ENCODE measurements around the gene UGT1A5.

Gene UGT1A5

GRCh38 chr2:233821196-233821595 is 108.5 kb downstream of the UGT1A5 start:
- in situ Hi-C loops (cut with HindIII; ENCODE audit: low sequenced_read_pairs) = no loop called here

DNA sequence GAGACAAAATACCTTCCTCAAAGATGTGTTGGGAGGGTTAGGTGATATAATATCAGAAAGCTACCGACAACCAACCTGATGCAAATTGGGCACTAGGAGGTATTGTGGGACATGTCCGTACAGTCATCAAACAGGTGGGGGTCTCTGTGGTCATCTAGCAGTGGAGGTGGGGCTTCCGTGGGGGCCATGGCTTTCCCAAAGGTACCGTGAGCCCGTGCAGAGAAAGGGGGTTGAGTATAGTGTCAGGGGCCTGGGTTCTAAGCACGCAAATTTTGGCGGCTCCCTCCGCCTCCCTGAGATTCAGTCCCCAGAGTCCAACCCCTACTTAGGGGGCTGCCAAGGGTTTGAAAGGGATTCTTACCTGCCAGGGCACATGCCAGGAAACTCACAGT is 109.0 kb downstream of the UGT1A5 start:
- in situ Hi-C loops (cut with HindIII; ENCODE audit: low sequenced_read_pairs) = no loop called here

DNA sequence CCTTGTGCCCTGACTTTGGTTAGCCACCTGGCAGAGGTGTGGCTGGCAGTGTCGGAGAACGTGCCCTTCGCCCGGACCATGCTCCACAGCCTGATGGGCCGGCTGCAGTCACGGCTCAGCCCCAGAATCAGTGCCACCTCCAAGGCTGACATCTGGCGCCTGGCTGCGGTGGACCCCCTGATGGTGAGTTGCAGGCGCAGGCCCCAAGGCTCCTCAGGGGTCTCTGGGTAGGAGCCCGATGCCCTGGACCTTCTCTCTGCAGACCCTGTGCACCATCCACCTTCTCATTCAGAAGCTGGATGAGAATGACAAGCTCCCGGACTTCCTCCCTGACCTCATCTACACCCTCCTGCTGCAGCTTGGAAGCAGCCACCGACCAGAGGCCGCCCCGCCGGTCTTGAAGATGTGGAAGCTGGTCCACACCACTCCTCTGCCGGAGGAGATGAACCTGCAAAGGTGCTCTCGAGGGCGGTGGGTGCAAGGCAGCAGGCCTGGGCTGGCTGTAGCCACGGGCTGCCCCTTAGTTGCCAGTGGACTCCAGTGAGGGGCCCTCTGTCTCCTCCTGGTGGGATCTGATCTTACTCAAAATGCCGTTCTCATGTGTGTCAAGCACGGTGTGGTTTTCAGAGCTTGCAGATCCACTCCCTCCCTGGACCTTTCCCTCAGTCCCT is 109.5 kb downstream of the UGT1A5 start:
- in situ Hi-C loops (cut with HindIII; ENCODE audit: low sequenced_read_pairs) = no loop called here
